Measurements from ENCODE around the gene PRSS12.

- TF ChIP-seq FOXM1 (IDR thresholded peaks at IDR 0.05; ENCODE audit: borderline replicate concordance) (no peak), ARNT (IDR thresholded peaks at IDR 0.05) (no peak), ZNF384 (IDR thresholded peaks at IDR 0.05) (no peak), FOXK2 (IDR thresholded peaks at IDR 0.05) (no peak), TARDBP (IDR thresholded peaks at IDR 0.05) (no peak), FOXA1 (IDR thresholded peaks at IDR 0.05) (no peak), BHLHE40 (IDR thresholded peaks at IDR 0.05; ENCODE audit: borderline replicate concordance) (no peak), ELF4 (IDR thresholded peaks at IDR 0.05) (no peak), SP1 (IDR thresholded peaks at IDR 0.05) (no peak)
Observed at GRCh38 chr4:118308306-118309030, 44.3 kb downstream of the PRSS12 start.

Measured in HEK293T (cell line).